ENCODE measurements around the gene HCRTR2. TPM values are rescaled to one million over a fixed set of nuclear protein-coding genes. Genes with fewer than 3 reads are reported as not detected.
"Not testable (repeated sequence)": the region's sequence is repeated elsewhere in the genome, so short reads cannot be mapped to it uniquely, and the experiment has no call there.

The HCRTR2 gene
- not detected for polyA plus RNA-seq (2013, experiment 1 of 4)
- polyA plus RNA-seq (2013, experiment 2 of 4) = not detected
- not detected for polyA plus RNA-seq (2013, experiment 3 of 4)
- not detected for polyA plus RNA-seq (2013, experiment 4 of 4)

- peaks cover 33% of the 10 kb centered on the region for H3K27me3 ChIP-seq (ENCODE audit: control insufficient read depth, insufficient read depth, low read length, poor library complexity, severe bottlenecking)
- no peaks in the 10 kb centered on the region for H3K36me3 ChIP-seq (ENCODE audit: control insufficient read depth, insufficient read depth, low read length)
- H3K9me3 ChIP-seq (ENCODE audit: control insufficient read depth, low read length) = no peaks in the 10 kb centered on the region
- WGBS, 2 experiments = 2% methylated on average over 36 to 39 of the region's 42 CpGs
- peaks cover 7% of the 10 kb centered on the region for H3K4me1 ChIP-seq (ENCODE audit: control insufficient read depth, insufficient read depth, low read length)
- H3K4me3 ChIP-seq (ENCODE audit: insufficient read depth, low read depth, low read length) = peak within 1 kb of the TSS; percentile 20
- H3K27ac ChIP-seq (ENCODE audit: insufficient read depth, low read depth, low read length, poor library complexity, severe bottlenecking) = no peak within 1 kb of the TSS
These were observed at the start of gene HCRTR2 for GRCh38 chr6:55174211-55175026. TSS of gene HCRTR2 (plus strand) at chr6:55174515. CDS start at chr6:55174588, 73 bp downstream.

- Histone ChIP-seq H3K27ac (ENCODE audit: insufficient read depth, low read depth, low read length, poor library complexity, severe bottlenecking) (no peak overlapping the region), H3K27me3 (ENCODE audit: control insufficient read depth, insufficient read depth, low read length, poor library complexity, severe bottlenecking) (no peaks in the 10 kb centered on the region), H3K36me3 (ENCODE audit: control insufficient read depth, insufficient read depth, low read length) (no peaks in the 10 kb centered on the region), H3K4me3 (ENCODE audit: insufficient read depth, low read depth, low read length) (no peak overlapping the region), H3K4me1 (ENCODE audit: control insufficient read depth, insufficient read depth, low read length) (no peaks in the 10 kb centered on the region), H3K9me3 (ENCODE audit: control insufficient read depth, low read length) (no peaks in the 10 kb centered on the region)
These were observed 43.5 kb upstream of the HCRTR2 start for GRCh38 chr6:55130806-55131324.

- no peaks in the 10 kb centered on the region for H3K4me1 ChIP-seq (ENCODE audit: control insufficient read depth, insufficient read depth, low read length)
- H3K27me3 ChIP-seq (ENCODE audit: control insufficient read depth, insufficient read depth, low read length, poor library complexity, severe bottlenecking) = no peaks in the 10 kb centered on the region
- no peak overlapping the region for H3K4me3 ChIP-seq (ENCODE audit: insufficient read depth, low read depth, low read length)
- no peaks in the 10 kb centered on the region for H3K9me3 ChIP-seq (ENCODE audit: control insufficient read depth, low read length)
- H3K36me3 ChIP-seq (ENCODE audit: control insufficient read depth, insufficient read depth, low read length) = no peaks in the 10 kb centered on the region
- 100% methylated on average over 1 of the region's 1 CpG for WGBS, 2 experiments
- no peak overlapping the region for H3K27ac ChIP-seq (ENCODE audit: insufficient read depth, low read depth, low read length, poor library complexity, severe bottlenecking)
These were observed 42.7 kb upstream of the HCRTR2 start for GRCh38 chr6:55131616-55132015.

- Histone ChIP-seq H3K27ac (ENCODE audit: insufficient read depth, low read depth, low read length, poor library complexity, severe bottlenecking) (no peak overlapping the region), H3K4me3 (ENCODE audit: insufficient read depth, low read depth, low read length) (no peak overlapping the region), H3K4me1 (ENCODE audit: control insufficient read depth, insufficient read depth, low read length) (no peaks in the 10 kb centered on the region), H3K27me3 (ENCODE audit: control insufficient read depth, insufficient read depth, low read length, poor library complexity, severe bottlenecking) (no peaks in the 10 kb centered on the region), H3K36me3 (ENCODE audit: control insufficient read depth, insufficient read depth, low read length) (no peaks in the 10 kb centered on the region), H3K9me3 (ENCODE audit: control insufficient read depth, low read length) (no peaks in the 10 kb centered on the region)
These were observed 37.4 kb upstream of the HCRTR2 start for GRCh38 chr6:55136916-55137315.

- WGBS, 2 experiments = 85 to 100% methylated on average over 3 to 4 of the region's 4 CpGs
These were observed 36.2 kb upstream of the HCRTR2 start for GRCh38 chr6:55137929-55138693.

GRCh38 chr6:55141611-55142010, 32.7 kb upstream of the HCRTR2 start:
- Histone ChIP-seq H3K27ac (ENCODE audit: insufficient read depth, low read depth, low read length, poor library complexity, severe bottlenecking) (no peak overlapping the region), H3K9me3 (ENCODE audit: control insufficient read depth, low read length) (no peaks in the 10 kb centered on the region), H3K36me3 (ENCODE audit: control insufficient read depth, insufficient read depth, low read length) (no peaks in the 10 kb centered on the region), H3K4me1 (ENCODE audit: control insufficient read depth, insufficient read depth, low read length) (no peaks in the 10 kb centered on the region), H3K27me3 (ENCODE audit: control insufficient read depth, insufficient read depth, low read length, poor library complexity, severe bottlenecking) (no peaks in the 10 kb centered on the region), H3K4me3 (ENCODE audit: insufficient read depth, low read depth, low read length) (no peak overlapping the region)

More at GRCh38 chr6:55137929-55138693, 36.2 kb upstream of the HCRTR2 start:
- Histone ChIP-seq H3K4me1 (ENCODE audit: control insufficient read depth, insufficient read depth, low read length) (no peaks in the 10 kb centered on the region), H3K9me3 (ENCODE audit: control insufficient read depth, low read length) (no peaks in the 10 kb centered on the region), H3K27me3 (ENCODE audit: control insufficient read depth, insufficient read depth, low read length, poor library complexity, severe bottlenecking) (no peaks in the 10 kb centered on the region), H3K27ac (ENCODE audit: insufficient read depth, low read depth, low read length, poor library complexity, severe bottlenecking) (no peak overlapping the region), H3K4me3 (ENCODE audit: insufficient read depth, low read depth, low read length) (no peak overlapping the region), H3K36me3 (ENCODE audit: control insufficient read depth, insufficient read depth, low read length) (no peaks in the 10 kb centered on the region)

GRCh38 chr6:55142610-55143009, 31.7 kb upstream of the HCRTR2 start:
- H3K27me3 ChIP-seq (ENCODE audit: control insufficient read depth, insufficient read depth, low read length, poor library complexity, severe bottlenecking) = no peaks in the 10 kb centered on the region
- no peaks in the 10 kb centered on the region for H3K9me3 ChIP-seq (ENCODE audit: control insufficient read depth, low read length)
- WGBS, 2 experiments = no CpG with 5 or more reads among the region's 2 CpGs
- H3K4me1 ChIP-seq (ENCODE audit: control insufficient read depth, insufficient read depth, low read length) = no peaks in the 10 kb centered on the region
- no peak overlapping the region for H3K4me3 ChIP-seq (ENCODE audit: insufficient read depth, low read depth, low read length)
- no peaks in the 10 kb centered on the region for H3K36me3 ChIP-seq (ENCODE audit: control insufficient read depth, insufficient read depth, low read length)
- H3K27ac ChIP-seq (ENCODE audit: insufficient read depth, low read depth, low read length, poor library complexity, severe bottlenecking) = no peak overlapping the region

- no peaks in the 10 kb centered on the region for H3K4me1 ChIP-seq (ENCODE audit: control insufficient read depth, insufficient read depth, low read length)
- no CpG with 5 or more reads among the region's 1 CpG for WGBS, 2 experiments
- H3K4me3 ChIP-seq (ENCODE audit: insufficient read depth, low read depth, low read length) = no peak overlapping the region
- H3K9me3 ChIP-seq (ENCODE audit: control insufficient read depth, low read length) = no peaks in the 10 kb centered on the region
- no peaks in the 10 kb centered on the region for H3K36me3 ChIP-seq (ENCODE audit: control insufficient read depth, insufficient read depth, low read length)
- H3K27ac ChIP-seq (ENCODE audit: insufficient read depth, low read depth, low read length, poor library complexity, severe bottlenecking) = no peak overlapping the region
- no peaks in the 10 kb centered on the region for H3K27me3 ChIP-seq (ENCODE audit: control insufficient read depth, insufficient read depth, low read length, poor library complexity, severe bottlenecking)
These were observed 21.0 kb upstream of the HCRTR2 start for GRCh38 chr6:55153284-55153683.

- H3K36me3 ChIP-seq (ENCODE audit: control insufficient read depth, insufficient read depth, low read length); H3K27me3 ChIP-seq (ENCODE audit: control insufficient read depth, insufficient read depth, low read length, poor library complexity, severe bottlenecking); H3K4me3 ChIP-seq (ENCODE audit: insufficient read depth, low read depth, low read length); H3K4me1 ChIP-seq (ENCODE audit: control insufficient read depth, insufficient read depth, low read length); H3K9me3 ChIP-seq (ENCODE audit: control insufficient read depth, low read length); H3K27ac ChIP-seq (ENCODE audit: insufficient read depth, low read depth, low read length, poor library complexity, severe bottlenecking): not testable (repeated sequence)
- 88 to 90% methylated on average over 9 of the region's 9 CpGs for WGBS, 2 experiments
These were observed 15.5 kb upstream of the HCRTR2 start for GRCh38 chr6:55158784-55159183.

GRCh38 chr6:55167860-55168259, 6.5 kb upstream of the HCRTR2 start:
- Histone ChIP-seq H3K27ac (ENCODE audit: insufficient read depth, low read depth, low read length, poor library complexity, severe bottlenecking) (no peak overlapping the region), H3K27me3 (ENCODE audit: control insufficient read depth, insufficient read depth, low read length, poor library complexity, severe bottlenecking) (no peaks in the 10 kb centered on the region), H3K9me3 (ENCODE audit: control insufficient read depth, low read length) (no peaks in the 10 kb centered on the region), H3K4me1 (ENCODE audit: control insufficient read depth, insufficient read depth, low read length) (no peaks in the 10 kb centered on the region), H3K36me3 (ENCODE audit: control insufficient read depth, insufficient read depth, low read length) (no peaks in the 10 kb centered on the region), H3K4me3 (ENCODE audit: insufficient read depth, low read depth, low read length) (no peak overlapping the region)
- 92% methylated on average over 1 of the region's 1 CpG; no CpG with 5 or more reads in 1 of the 2 experiments for WGBS, 2 experiments

Data from ectodermal cell (in vitro differentiated cells).